Motor neuron (in vitro differentiated cells): ENCODE measurements around the gene BLID. TPM values are rescaled to one million over a fixed set of nuclear protein-coding genes. Genes with fewer than 3 reads are reported as not detected.

Source experiments
- ATAC-seq, 8 experiments: fragments of 200-7000 bp; cut with Tn5 transposase; replicated peaks in 6 of 8; 2 replicates each; pipeline ENCODE4 v1.8.0; 2021; ENCODE audit warnings: mild to moderate bottlenecking in 8 of 8, moderate library complexity in 8 of 8
- H3K27ac ChIP-seq, 2 donors: fragments of 250-450 bp; sonication (Bioruptor Pico); 2 replicates each; pipeline ENCODE4 v1.9.0; 2021; ENCODE audit warnings: antibody characterized with exemption in 2 of 2, mild to moderate bottlenecking in 2 of 2, moderate library complexity in 1 of 2
- H3K4me1 ChIP-seq, 2 donors: fragments of 250-450 bp; sonication (Bioruptor Pico); replicated peaks in 1 of 2; 2 replicates each; pipeline ENCODE4 v1.6.1; 2021; ENCODE audit warnings: antibody characterized with exemption in 2 of 2, mild to moderate bottlenecking in 2 of 2, moderate library complexity in 1 of 2
- H3K4me3 ChIP-seq, 5 donors: fragments of 250-450 bp; sonication (Bioruptor Pico); 2 replicates each; pipeline ENCODE4 v1.9.0; 2021; ENCODE audit warnings: antibody characterized with exemption in 5 of 5, mild to moderate bottlenecking in 5 of 5, moderate library complexity in 4 of 5
- WGBS, 10 experiments: fragments of 450-650 bp; shearing (Covaris generic); methylation state at CpG; one replicate each; pipeline ENCODE4 v1.0.0; 2022; 5-methylcytosine and 5-hydroxymethylcytosine counted together
- in situ Hi-C, 9 experiments: fragments of 400-800 bp; cut with MboI; loops; one replicate each; pipeline ENCODE4 v1.15.0; 2021; ENCODE audit warnings: low sequenced_read_pairs in 9 of 9, low pct_unique_long_range_greater_than_20kb in 2 of 9; ENCODE audit not compliant: unreplicated experiment in 9 of 9
- total RNA-seq, 8 experiments: library from RNA; unstranded; fragments of 300-600 nt; gene quantifications; 2 replicates each; pipeline versions ENCODE4 v1.2.3 to v1.2.4, GENCODE V29; 2022

BLID gene
- total RNA-seq, 8 experiments from 2014 or later = 0.25 to 7.3 (median 1.4) TPM

DNA sequence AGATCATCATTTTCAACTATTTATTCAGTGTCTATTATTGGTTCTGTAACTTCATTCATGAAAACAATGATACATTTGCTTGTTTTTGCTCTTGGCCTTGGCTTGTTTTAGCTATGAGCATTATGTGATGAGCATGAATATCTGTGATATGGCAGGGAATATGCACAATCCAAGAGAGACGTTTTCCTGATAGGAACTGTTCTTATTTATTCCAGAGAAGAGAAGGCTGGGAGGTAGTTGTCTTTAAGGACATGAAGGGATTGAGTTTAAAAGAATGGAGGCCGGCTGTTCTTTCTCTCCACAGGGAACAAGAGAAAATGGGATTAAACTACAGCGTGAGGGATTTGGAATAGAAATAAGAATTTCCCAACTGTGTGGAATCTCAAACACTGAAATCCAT is 30.3 kb downstream of the BLID start:
- 0 to 83% (median 63%) methylated on average over 1 to 3 of the region's 3 CpGs; no CpG with 5 or more reads in 1 of the 10 experiments for WGBS, 10 experiments
- in situ Hi-C loops = loop anchor here in 2 of 9 experiments (25.0 kb wide), 1 partner anchor 423 kb away; no protein-coding TSS in a partner anchor
- peak in 4 of 8 experiments; percentile 17 to 34 (median 24) for ATAC-seq
- Histone ChIP-seq H3K27ac (no peak overlapping the region), H3K4me1 (peaks cover 0 to 11% of the 10 kb centered on the region in 2 donors), H3K4me3 (no peak overlapping the region)

DNA sequence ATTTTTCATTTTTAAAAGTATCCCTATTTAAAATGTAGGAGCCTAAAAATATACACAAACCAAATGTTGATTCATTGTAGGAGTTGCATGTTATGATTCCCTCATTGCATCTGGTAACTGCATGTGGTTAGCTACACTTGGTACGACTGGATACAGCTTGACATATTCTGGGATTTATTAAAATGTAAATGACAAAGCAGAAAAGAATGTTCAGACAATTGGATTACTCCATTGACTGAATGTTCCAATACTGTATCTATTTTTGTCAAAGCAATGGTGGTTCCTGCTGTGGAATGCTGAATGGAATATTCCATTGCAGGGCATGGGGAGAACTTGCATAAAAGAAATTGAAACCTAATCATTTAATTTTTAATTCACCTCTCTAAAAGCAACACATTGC is 30.8 kb downstream of the BLID start:
- in situ Hi-C loops = loop anchor here in 2 of 9 experiments (25.0 kb wide), 1 partner anchor 423 kb away; no protein-coding TSS in a partner anchor
- peak; percentile 64 to 98 (median 87) for ATAC-seq
- Histone ChIP-seq H3K27ac (no peak overlapping the region), H3K4me1 (peaks cover 0 to 11% of the 10 kb centered on the region in 2 donors), H3K4me3 (no peak overlapping the region)
- WGBS, 10 experiments = 0 to 89% (median 60%) methylated on average over 1 of the region's 1 CpG; no CpG with 5 or more reads in 3 of the 10 experiments

DNA sequence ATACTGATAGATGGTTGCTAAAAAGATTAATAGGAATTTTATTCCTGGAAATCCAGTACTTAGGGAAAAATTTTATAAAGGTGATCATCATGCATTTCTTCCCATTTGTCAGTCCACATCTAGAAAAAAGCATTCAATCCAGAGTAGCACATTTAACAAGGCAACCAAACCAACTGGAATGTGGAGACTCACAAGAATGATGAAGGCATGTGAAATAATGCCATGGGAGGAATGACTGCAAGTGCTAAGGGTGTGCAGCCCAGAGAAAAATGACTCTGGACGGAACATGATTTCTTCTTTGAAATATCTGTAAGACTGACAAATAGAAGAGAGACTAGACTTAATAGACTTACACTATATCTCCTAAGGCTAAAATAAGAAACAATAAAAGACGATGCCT is 33.8 kb downstream of the BLID start:
- 86 to 100% (median 92%) methylated on average over 1 to 2 of the region's 2 CpGs; no CpG with 5 or more reads in 1 of the 10 experiments for WGBS, 10 experiments
- Histone ChIP-seq H3K27ac (no peak overlapping the region), H3K4me1 (peaks cover 0 to 11% of the 10 kb centered on the region in 2 donors), H3K4me3 (no peak overlapping the region)
- peak in 1 of 8 experiments; percentile 57 for ATAC-seq
- in situ Hi-C loops = loop anchor here in 2 of 9 experiments (25.0 kb wide), 1 partner anchor 420 kb away; no protein-coding TSS in a partner anchor

DNA sequence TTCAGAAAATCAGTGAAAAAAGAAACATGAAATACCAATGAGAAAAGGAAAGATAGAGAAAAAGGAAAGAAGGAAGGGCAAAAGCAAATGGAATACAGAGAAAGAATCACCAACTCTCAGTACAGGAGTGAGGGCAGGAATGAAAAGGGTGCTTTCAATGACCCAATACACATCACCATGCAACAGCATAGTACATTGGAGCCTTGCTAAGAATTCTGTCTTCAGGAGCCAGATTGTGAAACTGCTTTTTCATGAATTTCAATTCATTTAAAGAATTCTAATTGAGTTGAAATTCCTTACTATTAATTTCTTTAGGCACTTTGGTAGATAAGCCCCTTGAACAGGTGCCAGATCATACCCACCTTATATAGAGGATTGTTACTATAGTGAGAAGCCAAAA is 34.9 kb downstream of the BLID start:
- Histone ChIP-seq H3K4me1 (peaks cover 3 to 15% of the 10 kb centered on the region in 2 donors), H3K4me3 (no peak overlapping the region), H3K27ac (no peak overlapping the region)
- ATAC-seq = peak in 1 of 8 experiments; percentile 34
- in situ Hi-C loops = loop anchor here in 2 of 9 experiments (25.0 kb wide), 1 partner anchor 419 kb away; no protein-coding TSS in a partner anchor

DNA sequence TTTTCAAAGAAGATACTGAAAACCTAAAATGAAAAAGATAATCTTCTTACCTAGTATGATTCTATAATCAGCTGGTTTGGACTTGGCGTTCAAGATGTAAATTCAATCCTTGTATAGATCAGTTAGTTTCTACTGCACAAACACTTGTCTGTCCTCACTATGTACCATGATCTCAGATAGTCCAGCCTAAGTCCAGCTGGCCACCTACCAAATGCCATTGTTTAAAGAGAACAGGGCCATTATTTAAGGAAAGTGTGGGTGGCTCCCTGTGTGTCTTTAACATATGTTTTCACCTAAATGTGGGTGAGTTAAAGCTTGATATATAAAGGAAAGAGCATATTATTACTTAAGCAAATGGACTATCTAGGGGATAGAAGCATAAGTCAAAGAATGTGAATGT is 38.6 kb downstream of the BLID start:
- no peak overlapping the region for H3K4me3 ChIP-seq
- ATAC-seq = no peak
- 67 to 100% (median 95%) methylated on average over 1 of the region's 1 CpG; no CpG with 5 or more reads in 2 of the 10 experiments for WGBS, 10 experiments
- H3K27ac ChIP-seq = no peak overlapping the region
- H3K4me1 ChIP-seq = peaks cover 14 to 32% of the 10 kb centered on the region in 2 donors
- in situ Hi-C loops = loop anchor here in 2 of 9 experiments (25.0 kb wide), 1 partner anchor 415 kb away; no protein-coding TSS in a partner anchor

DNA sequence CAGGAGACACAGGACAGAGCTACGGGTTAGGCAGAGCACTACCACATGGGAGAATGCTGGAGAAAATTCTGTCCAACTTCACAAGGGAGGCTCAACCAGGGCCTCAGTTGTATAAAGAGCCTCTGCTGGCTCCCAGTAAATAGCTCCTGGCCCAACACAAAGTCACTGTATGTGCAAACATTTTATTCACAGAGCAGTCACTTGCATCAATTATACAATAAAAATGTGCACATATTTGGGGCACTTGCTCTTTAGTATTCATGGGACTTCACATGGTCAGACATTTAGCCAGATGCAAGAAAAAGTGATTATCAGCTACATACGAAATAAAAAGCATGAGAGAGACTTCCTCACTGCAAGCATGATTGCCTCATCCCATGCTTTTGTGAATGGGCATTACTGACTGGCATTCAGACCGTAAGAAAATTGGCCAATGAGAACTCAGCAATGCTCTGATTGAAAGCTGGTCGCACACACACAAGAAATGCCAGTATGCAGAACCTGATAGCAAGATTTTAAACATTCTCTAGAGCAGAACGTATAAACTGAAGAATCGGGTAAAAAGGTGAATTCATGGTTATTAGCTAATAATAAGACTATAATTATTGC is 39.4 kb downstream of the BLID start:
- H3K27ac ChIP-seq = no peak overlapping the region
- no peak overlapping the region for H3K4me3 ChIP-seq
- in situ Hi-C loops = loop anchor here in 2 of 9 experiments (25.0 kb wide), 1 partner anchor 414 kb away; no protein-coding TSS in a partner anchor
- ATAC-seq = peak in 3 of 8 experiments; percentile 61 to 84 (median 78)
- H3K4me1 ChIP-seq = peaks cover 20 to 41% of the 10 kb centered on the region in 2 donors
- 59 to 100% (median 86%) methylated on average over 1 to 6 of the region's 6 CpGs for WGBS, 10 experiments

DNA sequence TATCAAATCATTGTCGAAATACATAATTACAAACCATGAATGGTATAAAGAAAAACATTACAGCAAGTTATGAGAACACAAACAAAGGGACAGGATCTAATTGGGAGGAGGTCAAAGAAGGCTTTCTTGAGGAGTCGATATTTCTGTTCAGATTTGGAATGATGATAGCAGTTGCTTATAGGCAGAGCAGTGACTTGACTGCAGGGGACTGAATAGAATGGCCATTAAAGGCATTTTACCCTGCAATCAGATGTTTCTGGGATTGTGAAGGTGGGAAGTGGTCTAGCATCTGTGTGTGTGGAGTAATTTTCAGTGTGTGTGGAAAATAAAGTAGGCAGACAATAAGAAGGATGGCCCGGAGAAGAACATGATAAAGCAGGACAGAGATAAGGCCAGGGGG is 41.0 kb downstream of the BLID start:
- Histone ChIP-seq H3K4me3 (no peak overlapping the region), H3K27ac (no peak overlapping the region), H3K4me1 (peaks cover 32 to 56% of the 10 kb centered on the region in 2 donors)
- ATAC-seq = no peak
- in situ Hi-C loops = loop anchor here in 2 of 9 experiments (25.0 kb wide), 1 partner anchor 413 kb away; no protein-coding TSS in a partner anchor
- 92 to 100% (median 98%) methylated on average over 1 to 3 of the region's 3 CpGs for WGBS, 10 experiments

DNA sequence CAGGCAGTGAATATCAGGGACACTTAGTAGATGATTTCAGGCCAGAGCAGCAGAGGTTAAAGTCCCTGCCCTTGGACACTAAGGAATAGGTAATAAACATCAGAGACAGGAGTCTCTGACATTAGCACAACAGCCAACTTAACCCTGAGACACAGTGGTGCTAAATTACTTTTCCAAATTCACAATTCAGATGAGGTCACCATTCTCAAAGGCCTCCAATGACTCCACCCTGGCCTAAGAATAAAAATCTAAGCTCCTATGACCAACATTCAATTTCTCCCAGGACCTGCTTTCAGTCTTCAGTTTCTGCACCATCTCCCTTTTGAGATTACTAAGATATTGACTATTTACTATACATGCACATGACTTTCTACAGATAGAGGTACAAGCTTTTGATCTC is 42.0 kb downstream of the BLID start:
- ATAC-seq = peak in 3 of 8 experiments; percentile 32 to 84 (median 84)

DNA sequence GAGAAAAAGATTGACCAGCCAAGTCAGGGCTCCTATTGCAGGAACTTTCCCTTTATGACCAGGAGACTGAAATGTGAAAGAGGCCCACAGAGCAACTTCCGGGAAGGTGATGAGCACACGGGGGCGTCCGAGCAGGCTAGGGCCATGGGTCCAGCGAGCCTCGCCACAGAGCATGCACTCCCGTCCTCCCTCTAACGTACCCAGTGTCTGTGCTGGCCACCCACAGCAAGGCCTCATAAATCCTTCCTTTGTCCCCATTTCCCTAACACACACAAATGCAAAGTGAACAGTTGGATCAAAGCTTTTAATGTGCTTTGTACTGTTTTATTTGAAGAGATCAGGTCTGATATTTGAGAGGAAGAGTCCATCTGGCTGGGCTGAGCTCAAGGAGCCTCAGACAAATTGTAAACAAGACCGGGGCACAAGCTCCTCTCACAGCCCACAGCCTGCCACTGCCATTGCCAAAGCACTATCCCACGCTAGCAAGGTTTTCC is 44.3 kb downstream of the BLID start:
- 0 to 85% (median 19%) methylated on average over 1 to 9 of the region's 10 CpGs; no CpG with 5 or more reads in 2 of the 10 experiments for WGBS, 10 experiments
- H3K4me1 ChIP-seq = peaks cover 51 to 76% of the 10 kb centered on the region in 2 donors
- in situ Hi-C loops = no loop called here
- H3K4me3 ChIP-seq = no peak overlapping the region
- H3K27ac ChIP-seq = peak overlapping the region in 1 of 2 donors; percentile 14
- peak in 5 of 8 experiments; percentile 80 to 90 (median 88) for ATAC-seq

More for the DNA sequence above, 42.0 kb downstream of the BLID start:
- no peak overlapping the region for H3K27ac ChIP-seq
- in situ Hi-C loops = no loop called here
- H3K4me3 ChIP-seq = no peak overlapping the region
- peaks cover 40 to 63% of the 10 kb centered on the region in 2 donors for H3K4me1 ChIP-seq

DNA sequence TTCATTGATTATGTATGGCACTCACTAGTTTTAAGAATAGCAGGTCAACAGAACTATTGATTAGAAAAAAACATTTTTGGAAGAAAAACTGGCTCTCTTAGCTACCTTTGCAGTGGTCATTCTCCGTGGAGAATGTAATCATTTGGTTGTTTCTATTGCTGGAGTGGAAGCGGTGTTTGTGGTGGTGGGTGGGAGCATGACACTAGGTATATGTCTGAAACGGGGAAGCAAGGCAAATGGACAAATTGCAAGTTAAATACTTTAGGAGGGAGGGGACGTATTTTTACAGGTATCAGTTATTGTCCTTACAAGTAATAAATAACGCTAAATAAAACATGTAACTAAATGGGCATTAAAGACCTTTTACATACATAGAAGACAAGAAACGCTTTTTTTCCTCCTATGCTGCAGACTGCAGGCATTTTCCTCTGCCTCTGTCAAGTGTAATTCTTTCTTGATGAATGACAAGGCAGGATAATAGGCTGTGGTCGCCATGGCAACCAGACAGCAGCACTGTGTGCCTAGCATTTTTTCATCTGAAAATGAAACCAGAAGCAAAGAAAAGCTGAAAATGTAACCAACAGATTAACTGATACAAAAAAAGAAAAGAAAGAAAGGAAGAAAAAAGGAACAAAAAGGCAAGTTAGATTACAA is 46.2 kb downstream of the BLID start:
- in situ Hi-C loops = no loop called here
- ATAC-seq = peak in 7 of 8 experiments; percentile 78 to 90 (median 83)
- Histone ChIP-seq H3K4me3 (peak overlapping the region in 4 of 5 donors; percentile 15 to 32 (median 25)), H3K27ac (peak overlapping the region; percentile 26 to 46), H3K4me1 (peaks cover 42 to 62% of the 10 kb centered on the region in 2 donors)
- WGBS, 10 experiments = 0 to 62% (median 19%) methylated on average over 2 to 7 of the region's 7 CpGs

DNA sequence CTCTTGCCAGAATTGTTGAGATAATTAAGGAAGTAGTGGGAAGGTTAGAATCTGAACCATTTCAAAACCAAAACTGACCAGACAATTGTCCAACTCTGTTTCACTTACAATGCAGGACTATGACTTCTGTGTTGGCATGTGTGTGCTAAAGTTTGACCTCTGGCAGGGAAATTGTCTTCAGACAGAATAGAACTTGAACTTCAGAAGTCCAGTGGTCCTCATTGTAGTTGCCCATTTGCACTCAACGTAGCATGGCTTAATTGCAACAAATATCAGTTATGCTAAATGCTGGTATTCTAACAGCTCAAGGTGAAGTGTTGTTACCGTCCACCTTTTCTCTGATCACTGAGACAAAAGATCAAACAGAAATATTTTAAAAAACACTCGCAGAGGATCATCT is 47.2 kb downstream of the BLID start:
- no peak for ATAC-seq
- in situ Hi-C loops = no loop called here
- H3K4me3 ChIP-seq = no peak overlapping the region

DNA sequence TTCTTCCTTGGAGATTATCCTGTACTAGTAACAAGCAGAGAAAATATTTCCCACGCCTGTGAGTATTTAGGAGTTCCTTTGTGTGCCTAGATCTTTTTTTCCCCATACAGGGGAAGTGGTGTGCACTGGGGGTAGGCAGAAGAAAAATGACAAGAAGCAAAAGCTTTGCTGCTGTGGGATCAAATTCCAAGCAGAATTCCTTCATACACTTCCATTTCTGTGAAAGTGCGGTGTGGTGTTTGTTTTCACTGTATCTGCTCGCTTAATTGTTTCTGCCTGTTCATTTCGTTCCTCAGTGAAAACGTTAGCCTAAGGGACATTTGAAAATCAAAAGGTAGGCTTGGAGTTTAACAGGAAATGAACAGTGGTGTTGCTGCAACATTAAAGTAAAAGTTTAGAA is 47.9 kb downstream of the BLID start:
- H3K27ac ChIP-seq = no peak overlapping the region
- peaks cover 40 to 50% of the 10 kb centered on the region in 2 donors for H3K4me1 ChIP-seq
- 23 to 67% (median 51%) methylated on average over 3 to 5 of the region's 5 CpGs; no CpG with 5 or more reads in 1 of the 10 experiments for WGBS, 10 experiments
- H3K4me3 ChIP-seq = no peak overlapping the region
- no peak for ATAC-seq
- in situ Hi-C loops = no loop called here

More for the DNA sequence above, 47.2 kb downstream of the BLID start:
- Histone ChIP-seq H3K4me1 (peaks cover 40 to 55% of the 10 kb centered on the region in 2 donors), H3K27ac (no peak overlapping the region)
- 29 to 100% (median 77%) methylated on average over 1 to 3 of the region's 3 CpGs for WGBS, 10 experiments
